Colonic mucosa (tissue), 4 donors: Measurements from ENCODE around the gene MAPK6. TPM values are rescaled to one million over a fixed set of nuclear protein-coding genes. Genes with fewer than 3 reads are reported as not detected.
"Not testable (repeated sequence)": the region's sequence is repeated elsewhere in the genome, so short reads cannot be mapped to it uniquely, and the experiment has no call there.

Experiments used
- DNase-seq: peaks from one replicate; pipeline ENCODE4 v3.0.0-alpha.2; 2020
- H3K27ac ChIP-seq: fragments of 200-600 bp; one replicate; pipeline ENCODE4 v1.8.0; 2021
- H3K27me3 ChIP-seq: fragments of 200-600 bp; one replicate; pipeline ENCODE4 v1.8.0; 2021
- H3K36me3 ChIP-seq: fragments of 200-600 bp; one replicate; pipeline ENCODE4 v1.8.0; 2021
- H3K4me1 ChIP-seq: fragments of 200-600 bp; one replicate; pipeline ENCODE4 v1.8.0; 2021; ENCODE audit warnings: mild to moderate bottlenecking
- H3K4me3 ChIP-seq: fragments of 200-600 bp; one replicate; pipeline ENCODE4 v1.8.0; 2021
- H3K9ac ChIP-seq, 2 donors: one replicate each; pipeline ENCODE4 v1.7.0; 2013; ENCODE audit warnings: control low read depth in 2 of 2, low read depth in 2 of 2, low read length in 2 of 2
- H3K9me3 ChIP-seq: fragments of 200-600 bp; one replicate; pipeline ENCODE4 v1.8.0; 2021
- CTCF ChIP-seq: fragments of 200-600 bp; IDR thresholded peaks from one replicate; pipeline ENCODE4 v1.8.0; 2022; ENCODE audit warnings: antibody characterized with exemption, mild to moderate bottlenecking
- intact Hi-C: fragments of 100-400 bp; cut with DNase I; formaldehyde crosslinking; loops from one replicate; pipeline ENCODE4 v1.14.1; 2022
- total RNA-seq, 2 donors: library from RNA; stranded (reverse); fragmentation: NEBNext Ultra II Directional in 1 of 2; extraction: Animal tissue kit (Norgen Biotek cat#: 25700) in 1 of 2; gene quantifications; one replicate each; pipeline ENCODE4 v1.2.1, GENCODE V29; 2021
- donor health status: healthy.
- donor health status: DM: no; HTN: no; CAD: no.
- donor health status: DM: no; HTN: no; CAD: no.

The MAPK6 gene
- total RNA-seq, 2 donors from 2014 or later, result 47.5 to 71.9 TPM

GRCh38 chr15:52054381-52054780 is 35.4 kb downstream of the MAPK6 start:
- Histone ChIP-seq H3K36me3 (no peaks in the 10 kb centered on the region), H3K27ac (no peak overlapping the region)

GRCh38 chr15:52054858-52055257 is 35.8 kb downstream of the MAPK6 start:
- H3K4me1 ChIP-seq, H3K4me3 ChIP-seq, DNase-seq, intact Hi-C loops, H3K36me3 ChIP-seq, H3K27me3 ChIP-seq, H3K27ac ChIP-seq, H3K9me3 ChIP-seq, H3K9ac ChIP-seq: not testable (repeated sequence)

More at GRCh38 chr15:52054381-52054780, 35.4 kb downstream of the MAPK6 start:
- intact Hi-C loops, result no loop called here
- no peak overlapping the region for H3K9ac ChIP-seq
- no peaks in the 10 kb centered on the region for H3K27me3 ChIP-seq
- no peak for TF ChIP-seq CTCF
- no peaks in the 10 kb centered on the region for H3K4me1 ChIP-seq
- no peaks in the 10 kb centered on the region for H3K9me3 ChIP-seq
- no peak for DNase-seq
- no peak overlapping the region for H3K4me3 ChIP-seq

GRCh38 chr15:52056001-52056400 is 37.0 kb downstream of the MAPK6 start:
- no peak for TF ChIP-seq CTCF
- no peak overlapping the region for H3K4me3 ChIP-seq
- no peaks in the 10 kb centered on the region for H3K9me3 ChIP-seq
- intact Hi-C loops, result no loop called here
- H3K27me3 ChIP-seq, result no peaks in the 10 kb centered on the region
- no peaks in the 10 kb centered on the region for H3K4me1 ChIP-seq
- no peak overlapping the region for H3K9ac ChIP-seq
- DNase-seq, result no peak
- peaks cover 6% of the 10 kb centered on the region for H3K36me3 ChIP-seq
- H3K27ac ChIP-seq, result no peak overlapping the region

- no peak for DNase-seq
- intact Hi-C loops, result no loop called here
- Histone ChIP-seq H3K9me3 (no peaks in the 10 kb centered on the region), H3K36me3 (peaks cover 6% of the 10 kb centered on the region), H3K9ac (no peak overlapping the region), H3K27ac (no peak overlapping the region), H3K27me3 (no peaks in the 10 kb centered on the region), H3K4me3 (no peak overlapping the region), H3K4me1 (no peaks in the 10 kb centered on the region)
- no peak for TF ChIP-seq CTCF
Measured at GRCh38 chr15:52056496-52056895, 37.5 kb downstream of the MAPK6 start.

- no peak for DNase-seq
- Histone ChIP-seq H3K4me3 (no peak overlapping the region), H3K27ac (no peak overlapping the region), H3K36me3 (peaks cover 12% of the 10 kb centered on the region), H3K9ac (no peak overlapping the region), H3K27me3 (no peaks in the 10 kb centered on the region), H3K4me1 (no peaks in the 10 kb centered on the region), H3K9me3 (no peaks in the 10 kb centered on the region)
- TF ChIP-seq CTCF, result no peak
- intact Hi-C loops, result no loop called here
Measured at GRCh38 chr15:52057996-52058395, 39.0 kb downstream of the MAPK6 start.

- DNase-seq, result no peak
- intact Hi-C loops, result no loop called here
- Histone ChIP-seq H3K4me3 (no peak overlapping the region), H3K9me3 (no peaks in the 10 kb centered on the region), H3K4me1 (no peaks in the 10 kb centered on the region), H3K9ac (no peak overlapping the region), H3K27me3 (no peaks in the 10 kb centered on the region), H3K27ac (no peak overlapping the region), H3K36me3 (peaks cover 18% of the 10 kb centered on the region)
- no peak for TF ChIP-seq CTCF
Measured at GRCh38 chr15:52060501-52060900, 41.5 kb downstream of the MAPK6 start.
